Measurements from ENCODE around the gene UIMC1.
"Not testable (repeated sequence)": the region's sequence is repeated elsewhere in the genome, so short reads cannot be mapped to it uniquely, and the experiment has no call there.

UIMC1 gene

DNA sequence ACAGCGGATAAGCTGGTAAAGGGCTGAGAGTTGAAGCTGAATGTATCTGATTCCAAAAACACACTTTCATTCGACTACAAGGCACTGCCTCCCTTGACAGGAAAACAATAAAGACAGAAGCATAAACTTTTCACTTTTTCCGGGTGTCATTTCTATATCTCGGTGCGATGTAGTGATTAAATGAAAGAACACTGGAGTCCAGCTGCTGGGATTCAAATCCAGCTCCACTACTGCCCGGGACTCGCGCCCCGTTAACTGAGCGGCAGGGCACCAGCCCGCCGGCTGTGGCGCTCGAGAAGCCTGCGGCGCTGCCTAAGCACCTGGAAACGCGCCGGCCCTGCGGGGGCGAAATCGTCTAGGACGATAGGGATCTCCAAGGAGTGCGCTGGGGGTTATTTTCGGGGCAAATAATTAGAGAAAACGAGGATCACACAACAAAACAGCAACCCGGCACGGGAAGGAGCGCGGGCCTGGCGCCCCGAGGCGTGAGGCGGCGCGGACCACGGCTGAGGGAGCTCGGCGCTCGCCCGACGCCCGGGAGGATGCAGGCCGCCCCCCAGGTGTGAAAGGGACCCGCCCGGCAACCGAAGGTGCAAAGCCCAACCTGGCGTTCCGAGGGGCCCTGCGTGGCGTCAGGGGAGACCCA lies 837 bp downstream of the UIMC1 start:
- no peak for FAIRE-seq

DNA sequence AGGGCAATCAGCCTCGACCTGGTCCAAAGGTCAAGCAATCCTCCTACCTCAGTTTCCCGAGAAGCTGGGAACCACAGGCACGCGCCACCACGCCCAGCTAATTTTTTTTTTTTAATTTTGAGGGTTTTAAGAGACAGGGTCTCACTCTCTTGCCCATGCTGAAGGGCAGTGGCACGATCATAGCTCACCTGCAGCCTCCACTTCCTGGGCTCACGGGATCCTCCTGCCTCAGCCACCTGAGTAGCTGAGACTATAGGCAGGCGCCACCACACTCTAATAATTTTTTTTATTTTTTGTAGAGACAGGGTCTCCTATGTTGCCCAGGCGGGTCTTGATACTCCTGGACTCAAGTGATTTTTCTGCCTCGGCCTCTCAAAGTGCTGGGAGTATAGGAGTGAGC lies 1.6 kb downstream of the UIMC1 start:
- no peak for FAIRE-seq

DNA sequence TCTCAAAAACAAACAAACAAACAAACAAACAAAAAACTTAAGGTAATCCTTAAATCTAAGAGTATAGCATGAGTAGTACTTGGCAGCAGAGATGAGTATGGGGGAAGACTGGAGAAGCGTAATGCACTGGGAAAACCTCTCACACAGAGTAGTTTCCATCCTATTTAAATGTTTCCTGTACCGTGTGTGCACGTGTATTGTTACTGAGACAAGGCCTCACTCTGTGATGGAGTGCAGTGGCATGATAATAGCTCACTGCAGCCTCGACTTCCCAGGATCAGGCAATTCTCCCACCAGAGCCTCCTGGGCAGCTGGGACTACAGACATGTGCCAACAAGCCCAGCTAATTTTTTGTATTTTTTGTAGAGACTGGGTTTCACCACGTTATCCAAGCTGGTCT lies 2.9 kb downstream of the UIMC1 start:
- no peak for FAIRE-seq

DNA sequence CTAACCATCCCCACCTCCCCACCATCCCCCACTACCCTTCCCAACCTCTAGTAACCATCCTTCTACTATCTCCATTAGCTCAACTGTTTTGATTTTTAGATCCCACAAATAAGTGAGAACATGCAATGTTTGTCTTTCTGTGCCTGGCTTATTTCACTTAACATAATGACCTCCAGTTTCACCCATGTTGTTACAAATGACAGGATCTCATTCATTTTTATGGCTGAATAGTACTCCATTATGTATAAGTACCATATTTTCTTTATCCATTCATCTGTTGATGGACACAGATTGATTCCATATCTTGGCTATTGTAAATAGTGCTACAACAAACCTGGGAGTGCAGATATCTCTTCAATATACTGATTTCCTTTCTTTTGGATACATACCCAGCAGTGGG lies 7.1 kb downstream of the UIMC1 start:
- FAIRE-seq, result not testable (repeated sequence)

DNA sequence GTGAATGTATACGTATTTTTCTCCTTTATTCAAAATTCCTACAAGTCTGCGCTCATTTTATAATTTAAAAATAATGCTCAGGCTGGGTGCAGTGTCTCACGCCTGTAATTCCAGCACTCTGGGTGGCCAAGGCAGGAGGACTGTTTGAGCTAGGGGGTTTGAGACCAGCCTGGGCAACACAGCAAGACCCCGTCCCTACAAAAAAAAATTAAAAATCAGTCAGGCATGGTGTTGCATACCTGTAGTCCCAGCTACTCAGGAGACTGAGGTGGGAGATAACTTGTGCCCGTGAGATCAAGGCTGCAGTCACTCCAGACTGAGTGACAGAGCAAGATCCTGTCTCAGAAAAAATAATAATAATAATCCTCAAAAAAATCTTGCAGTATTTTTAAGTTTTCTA lies 7.8 kb downstream of the UIMC1 start:
- no peak for FAIRE-seq

DNA sequence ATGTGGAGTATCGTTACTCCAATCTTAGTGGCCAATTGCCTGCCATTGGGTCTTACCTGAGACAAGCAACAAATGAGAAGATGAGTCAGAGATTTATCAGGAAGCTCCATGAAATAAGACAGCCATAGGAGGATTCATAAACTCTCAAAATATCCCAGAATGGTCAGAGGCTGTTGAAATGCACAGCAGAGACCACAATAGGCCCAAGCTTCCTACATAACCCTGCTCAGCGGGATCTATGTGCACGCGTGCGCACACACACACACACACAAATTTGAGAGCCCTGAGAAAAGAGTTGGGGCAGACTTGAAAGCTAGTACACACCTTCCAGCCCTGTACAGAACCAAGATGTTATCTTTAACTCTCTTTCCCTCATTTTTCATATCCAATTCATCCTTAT lies 9.8 kb downstream of the UIMC1 start:
- no peak for FAIRE-seq

DNA sequence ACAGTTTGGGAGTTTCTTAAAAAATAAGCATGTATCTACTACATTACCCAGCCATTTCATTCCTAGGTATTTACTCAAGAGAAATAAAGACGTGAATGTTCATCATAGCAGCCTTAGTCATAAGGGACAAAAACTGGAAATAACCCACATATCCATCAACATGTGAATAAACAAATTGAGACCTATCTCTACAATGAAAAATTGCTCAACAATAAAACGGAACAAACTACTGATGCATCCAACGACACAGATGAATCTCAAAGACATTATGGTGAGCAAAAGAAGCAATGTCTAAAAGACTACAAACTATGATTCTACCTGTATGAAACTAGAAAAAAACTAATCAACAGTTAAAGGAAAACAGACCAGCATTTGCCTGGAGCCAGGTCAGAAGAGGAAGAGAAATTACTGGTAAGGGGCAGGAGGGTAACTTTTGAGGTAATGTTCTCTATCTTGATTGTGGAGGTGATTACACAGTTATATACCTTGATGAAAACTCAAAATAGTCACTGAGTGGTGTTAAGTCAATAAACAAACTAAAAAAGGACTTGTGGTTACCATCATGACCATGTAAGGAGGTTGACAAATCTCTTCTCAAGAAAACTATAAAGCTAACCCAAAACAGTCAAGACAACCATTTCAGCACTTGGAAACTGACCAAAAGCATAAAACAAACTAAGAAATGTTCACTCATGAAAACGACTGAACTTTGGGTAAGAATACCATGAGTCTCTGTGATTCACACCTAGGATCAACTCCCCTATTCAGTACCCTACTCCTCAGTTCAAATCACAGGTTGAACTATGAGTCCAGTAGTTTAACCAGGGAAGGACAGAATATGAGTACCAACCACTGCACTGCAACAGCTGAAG lies 10.4 kb downstream of the UIMC1 start:
- FAIRE-seq, result no peak

DNA sequence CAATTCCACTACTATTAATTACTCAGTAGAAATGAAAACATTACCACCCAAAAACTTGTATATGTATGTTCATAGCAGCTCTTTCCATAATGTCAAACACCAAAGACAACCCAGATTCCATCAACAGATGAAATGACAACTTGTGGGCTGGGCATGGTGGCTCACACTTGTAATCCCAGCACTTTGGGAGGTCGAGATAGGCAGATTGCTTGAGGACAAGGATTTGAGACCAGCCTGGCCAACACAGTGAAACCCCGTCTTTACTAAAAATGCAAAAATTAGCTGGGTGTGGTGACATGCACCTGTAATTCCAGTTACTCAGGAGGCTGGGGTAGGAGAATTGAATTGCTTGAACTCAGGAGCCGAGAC lies 11.5 kb downstream of the UIMC1 start:
- FAIRE-seq, result no peak

DNA sequence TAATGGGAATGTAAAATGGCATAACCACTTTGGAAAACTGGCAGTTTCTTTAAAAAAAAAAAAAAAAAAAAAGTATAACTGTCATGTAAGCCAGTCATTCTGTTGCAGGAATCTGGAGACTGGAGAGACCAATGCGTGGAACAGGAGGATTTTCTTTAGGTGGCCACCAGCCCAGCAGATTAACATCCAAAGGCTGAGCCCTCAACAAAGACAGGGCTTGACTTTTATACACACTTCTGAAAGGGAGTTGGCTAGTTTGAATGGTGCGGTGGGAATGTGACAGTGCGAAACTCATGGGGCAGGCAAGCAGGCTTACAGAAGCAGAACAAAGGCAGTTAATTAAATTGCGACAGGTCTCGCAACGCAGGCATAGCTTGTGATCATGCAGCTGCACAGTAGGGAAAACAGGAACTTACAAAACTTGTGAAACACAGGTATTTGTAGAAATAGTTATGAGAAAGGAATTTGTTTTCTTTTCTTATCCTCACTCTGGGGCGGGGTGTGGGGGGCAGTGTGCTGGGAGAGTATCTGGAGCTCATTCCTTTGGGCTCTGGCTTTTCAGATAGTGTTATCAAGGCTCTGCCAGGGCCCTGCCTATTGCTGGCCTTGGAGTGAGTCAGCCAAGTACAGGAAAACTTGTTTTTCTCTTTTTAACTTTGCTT lies 12.0 kb downstream of the UIMC1 start:
- no peak for FAIRE-seq

DNA sequence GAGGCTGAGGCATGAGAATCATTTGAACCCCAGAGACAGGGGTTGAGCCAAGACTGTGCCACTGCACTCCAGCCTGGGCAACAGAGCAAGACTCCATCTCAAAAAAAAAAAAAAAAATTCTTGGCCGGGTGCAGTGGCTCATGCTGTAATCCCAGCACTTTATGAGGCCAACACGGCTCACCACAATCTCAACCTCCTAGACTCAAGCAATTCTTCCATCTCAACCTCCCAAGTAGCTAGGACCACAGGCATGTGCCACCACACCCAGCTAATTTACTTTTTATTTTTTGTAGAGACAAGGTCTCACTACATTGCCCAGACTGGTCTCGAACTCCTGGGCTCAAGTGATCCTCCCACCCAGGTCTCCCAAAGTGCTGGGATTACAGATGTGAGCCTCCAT lies 13.5 kb downstream of the UIMC1 start:
- not testable (repeated sequence) for FAIRE-seq

DNA sequence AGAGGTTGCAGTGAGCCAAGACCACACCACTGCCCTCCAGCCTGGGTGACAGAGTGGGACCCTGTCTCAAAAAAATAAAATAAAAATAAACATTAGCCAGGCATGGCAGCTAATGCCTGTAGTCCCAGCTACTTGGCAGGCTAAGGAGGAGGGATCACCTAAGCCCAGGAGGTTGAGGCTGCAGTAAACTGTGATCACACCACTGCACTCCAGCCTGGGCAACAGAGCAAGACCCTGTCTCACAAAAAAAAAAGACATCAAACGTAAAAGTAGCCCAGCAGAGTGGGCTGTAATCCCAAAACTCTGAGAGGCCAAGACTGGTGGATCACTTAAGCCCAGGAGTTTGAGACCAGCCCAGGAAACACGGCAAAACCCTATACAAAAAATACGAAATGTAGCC lies 19.0 kb downstream of the UIMC1 start:
- no peak for FAIRE-seq

DNA sequence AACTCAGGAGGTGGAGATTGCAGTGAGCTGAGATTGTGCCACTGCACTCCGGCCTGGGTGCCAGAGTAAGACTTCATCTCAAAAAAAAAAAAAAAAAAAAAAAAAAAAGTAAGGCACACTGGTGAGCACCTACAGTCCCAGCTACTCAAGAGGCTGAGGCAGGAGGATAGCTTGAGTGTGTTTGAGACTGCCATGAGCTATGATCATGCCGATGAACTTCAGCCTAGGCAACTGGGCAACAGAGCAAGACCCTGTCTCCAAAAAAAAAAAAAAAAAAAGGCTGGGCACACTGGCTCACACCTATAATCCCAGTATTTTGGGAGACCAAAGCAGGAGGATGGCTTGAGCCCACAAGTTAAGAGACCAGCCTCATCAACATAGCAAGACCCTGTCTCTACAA lies 20.3 kb downstream of the UIMC1 start:
- no peak for FAIRE-seq

DNA sequence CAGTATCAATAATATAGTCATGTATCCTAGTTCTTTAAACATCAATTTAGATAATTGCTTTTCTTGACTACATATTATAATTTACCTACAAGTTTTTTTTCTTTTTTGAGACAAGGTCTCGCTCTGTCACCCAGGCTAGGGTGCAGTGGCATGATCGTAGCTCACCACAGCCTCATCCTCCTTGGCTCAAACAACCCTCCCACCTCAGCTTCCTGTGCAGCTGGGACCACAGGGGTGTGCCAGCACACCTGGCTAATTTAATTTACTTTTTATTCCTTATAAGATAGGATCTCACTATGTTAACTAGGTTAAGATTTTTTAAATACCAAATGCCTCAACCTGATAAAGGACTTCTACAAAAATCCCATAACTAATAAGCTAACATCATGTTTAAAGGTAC lies 21.1 kb downstream of the UIMC1 start:
- no peak for FAIRE-seq

DNA sequence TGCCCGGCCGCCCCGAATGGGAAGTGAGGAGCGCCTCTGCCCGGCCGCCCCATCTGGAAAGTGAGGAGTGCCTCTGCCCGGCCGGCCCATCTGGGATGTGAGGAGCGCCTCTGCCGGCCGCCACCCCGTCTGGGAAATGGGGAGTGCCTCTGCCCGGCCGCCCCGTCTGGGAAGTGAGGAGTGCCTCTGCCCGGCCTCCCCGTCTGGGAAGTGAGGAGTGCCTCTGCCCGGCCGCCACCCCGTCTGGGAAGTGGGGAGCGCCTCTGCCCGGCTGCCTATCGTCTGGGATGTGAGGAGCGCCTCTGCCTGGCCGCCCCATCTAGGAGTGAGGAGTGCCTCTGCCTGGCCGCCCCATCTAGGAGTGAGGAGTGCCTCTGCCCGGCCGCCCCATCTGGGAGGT lies 22.4 kb downstream of the UIMC1 start:
- not testable (repeated sequence) for FAIRE-seq

DNA sequence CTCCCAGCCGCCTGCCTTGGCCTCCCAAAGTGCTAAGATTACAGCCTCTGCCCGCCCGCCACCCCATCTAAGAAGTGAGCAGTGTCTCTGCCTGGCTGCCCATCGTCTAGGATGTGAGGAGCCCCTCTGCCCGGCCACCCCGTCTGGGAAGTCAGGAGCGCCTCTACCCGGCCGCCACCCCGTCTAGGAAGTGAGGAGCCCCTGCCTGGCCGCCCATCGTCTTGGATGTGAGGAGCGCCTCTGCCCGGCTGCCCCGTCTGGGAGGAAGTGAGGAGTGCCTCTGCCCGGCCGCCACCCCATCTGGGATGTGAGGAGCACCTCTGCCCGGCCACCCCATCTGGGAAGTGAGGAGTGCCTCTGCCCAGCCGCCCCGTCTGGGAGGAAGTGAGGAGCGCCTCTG lies 23.0 kb downstream of the UIMC1 start:
- FAIRE-seq, result not testable (repeated sequence)

DNA sequence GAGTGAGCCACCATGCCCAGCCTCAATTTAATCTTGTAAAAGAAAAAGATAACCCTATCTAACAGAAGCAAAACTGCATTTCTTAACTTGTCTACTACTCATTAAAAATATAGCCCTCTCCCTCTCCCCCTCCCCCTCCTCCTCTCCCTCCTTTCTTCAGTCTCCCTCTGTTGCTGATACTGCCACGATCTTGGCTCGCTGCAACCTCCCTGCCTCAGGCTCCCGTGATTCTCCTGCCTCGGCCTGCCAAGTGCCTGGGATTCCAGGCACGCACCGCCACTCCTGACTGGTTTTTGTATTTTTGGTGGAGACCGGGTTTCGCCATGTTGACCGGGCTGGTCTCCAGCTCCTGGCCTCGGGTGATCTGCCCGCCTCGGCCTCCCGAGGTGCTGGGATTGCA lies 23.5 kb downstream of the UIMC1 start:
- FAIRE-seq, result not testable (repeated sequence)

DNA sequence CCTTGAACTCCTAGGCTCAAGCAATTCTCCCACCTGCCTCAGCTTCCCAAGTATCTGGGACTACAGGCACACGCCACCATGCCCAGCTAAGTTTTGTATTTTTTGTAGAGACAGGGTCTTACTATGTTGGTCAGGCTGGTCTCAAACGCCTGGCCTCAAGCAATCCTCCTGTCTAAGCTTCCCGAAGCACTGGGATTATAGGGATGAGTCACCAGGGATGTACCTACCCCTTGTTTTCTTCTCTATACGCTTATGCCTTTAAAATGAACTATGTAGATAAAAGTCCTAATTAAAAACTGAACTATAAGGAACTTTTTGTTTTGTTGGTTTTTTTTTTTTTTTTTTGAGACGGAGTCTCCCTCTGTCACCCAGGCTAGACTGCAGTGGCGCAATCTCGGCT lies 25.8 kb downstream of the UIMC1 start:
- no peak for FAIRE-seq

DNA sequence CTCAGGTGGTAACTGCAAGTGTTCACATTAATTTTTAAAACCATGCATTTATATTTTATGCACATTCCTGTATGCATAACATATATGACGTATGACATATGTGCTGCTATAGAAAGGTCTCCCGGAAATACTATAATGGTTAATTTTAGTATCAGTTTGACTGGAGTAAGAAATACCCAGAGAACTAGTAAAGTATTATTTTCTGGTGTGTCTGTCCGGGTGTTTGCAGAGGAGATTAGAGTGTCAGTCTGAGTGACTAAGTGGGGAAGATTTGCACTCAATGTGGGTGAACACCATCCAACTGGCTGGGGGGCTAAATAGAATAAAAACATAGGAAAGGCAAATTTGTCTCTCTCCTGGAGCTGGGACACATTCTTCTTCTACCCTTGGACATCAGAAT lies 26.9 kb downstream of the UIMC1 start:
- FAIRE-seq, result no peak

DNA sequence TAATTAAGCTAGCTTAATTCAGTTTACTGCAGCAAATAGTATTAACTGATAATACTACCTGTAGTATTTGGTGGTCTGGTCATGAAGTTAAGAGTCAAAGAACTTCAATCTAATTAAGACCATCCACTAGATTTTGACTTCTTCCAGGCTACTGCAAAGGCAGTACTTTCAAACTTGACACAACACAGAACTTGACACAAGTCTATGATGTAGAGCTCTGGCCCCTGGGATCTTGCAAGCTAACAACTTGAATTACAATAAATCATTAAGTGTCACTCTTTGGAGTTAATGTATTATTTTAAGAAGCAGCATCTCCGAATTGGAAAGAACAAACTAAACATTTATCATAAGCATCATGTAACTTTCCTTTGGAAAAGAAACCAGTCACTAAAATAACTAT lies 40.9 kb downstream of the UIMC1 start:
- FAIRE-seq, result no peak

DNA sequence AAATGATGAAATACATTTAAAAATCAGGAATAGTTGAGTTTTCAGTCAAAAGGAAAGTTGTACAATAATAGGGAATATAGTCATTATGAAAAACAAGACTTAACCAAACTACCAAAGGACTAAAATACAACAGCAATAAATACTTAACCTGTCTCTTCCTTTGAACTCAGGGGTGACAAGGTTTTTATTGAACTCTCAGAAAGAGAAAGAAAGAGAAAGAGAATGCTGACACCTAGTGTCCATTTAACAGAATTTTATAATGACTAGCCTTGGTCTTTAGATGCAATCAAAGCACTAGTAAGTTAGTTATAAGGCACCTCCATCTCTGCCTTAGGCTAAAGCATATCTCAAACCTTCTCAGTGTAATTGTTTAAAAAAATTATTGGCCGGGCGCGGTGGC lies 47.5 kb downstream of the UIMC1 start:
- no peak for FAIRE-seq

DNA sequence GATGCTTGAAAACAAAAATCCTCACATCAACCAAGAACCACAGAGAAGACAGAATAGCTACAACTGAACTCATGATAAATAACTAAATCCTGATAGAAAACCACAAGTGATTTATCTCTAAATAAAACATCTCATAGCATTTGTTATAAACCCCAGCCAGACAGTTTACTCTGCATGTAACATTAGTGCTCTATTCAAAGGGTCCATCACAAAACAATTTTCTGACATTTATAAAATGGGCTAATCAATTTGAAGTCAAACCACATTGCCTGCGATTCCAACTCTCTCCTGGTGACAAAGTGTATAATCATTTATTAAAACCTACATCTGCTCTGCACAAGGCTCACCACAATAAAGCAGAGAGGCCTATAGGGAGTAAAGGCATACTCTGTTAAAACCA lies 49.8 kb downstream of the UIMC1 start:
- no peak for FAIRE-seq

DNA sequence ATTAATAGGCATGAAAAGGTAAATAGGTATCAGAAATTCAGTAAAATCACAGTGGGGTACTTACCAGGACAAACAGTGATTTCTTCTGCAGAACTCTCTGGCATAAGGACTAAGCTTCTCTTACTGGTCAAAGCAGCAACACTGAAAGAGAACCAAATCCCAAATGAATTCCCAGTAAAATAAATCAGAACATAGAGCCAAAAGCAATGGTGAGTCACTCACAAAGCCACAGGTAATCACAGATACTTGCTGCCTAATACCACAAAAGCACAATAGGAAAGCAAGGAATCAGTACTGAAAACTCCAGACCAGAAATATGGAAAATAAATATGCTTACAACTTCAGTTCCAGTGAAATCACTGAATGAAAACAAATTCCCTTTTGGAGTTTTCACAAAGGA lies 50.7 kb downstream of the UIMC1 start:
- FAIRE-seq, result no peak

DNA sequence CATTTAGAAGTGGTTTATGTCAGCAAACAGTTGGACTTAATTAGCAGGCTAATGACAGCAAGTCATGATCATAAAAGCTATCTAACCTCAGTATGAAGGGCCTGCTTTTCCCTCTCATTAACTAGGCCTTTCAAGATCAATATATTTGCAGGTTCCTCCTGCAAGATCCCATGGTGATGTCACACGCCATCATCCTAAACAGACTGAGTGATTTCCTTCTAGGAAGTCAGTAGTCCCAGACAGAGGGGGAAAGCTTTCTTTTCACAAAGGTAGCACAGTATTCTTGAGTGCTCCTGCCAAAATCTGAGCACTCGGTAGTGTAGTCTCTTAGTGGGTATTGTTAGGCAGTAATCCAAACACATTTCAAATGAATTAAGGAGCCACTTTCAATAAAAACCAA lies 52.5 kb downstream of the UIMC1 start:
- FAIRE-seq, result no peak

DNA sequence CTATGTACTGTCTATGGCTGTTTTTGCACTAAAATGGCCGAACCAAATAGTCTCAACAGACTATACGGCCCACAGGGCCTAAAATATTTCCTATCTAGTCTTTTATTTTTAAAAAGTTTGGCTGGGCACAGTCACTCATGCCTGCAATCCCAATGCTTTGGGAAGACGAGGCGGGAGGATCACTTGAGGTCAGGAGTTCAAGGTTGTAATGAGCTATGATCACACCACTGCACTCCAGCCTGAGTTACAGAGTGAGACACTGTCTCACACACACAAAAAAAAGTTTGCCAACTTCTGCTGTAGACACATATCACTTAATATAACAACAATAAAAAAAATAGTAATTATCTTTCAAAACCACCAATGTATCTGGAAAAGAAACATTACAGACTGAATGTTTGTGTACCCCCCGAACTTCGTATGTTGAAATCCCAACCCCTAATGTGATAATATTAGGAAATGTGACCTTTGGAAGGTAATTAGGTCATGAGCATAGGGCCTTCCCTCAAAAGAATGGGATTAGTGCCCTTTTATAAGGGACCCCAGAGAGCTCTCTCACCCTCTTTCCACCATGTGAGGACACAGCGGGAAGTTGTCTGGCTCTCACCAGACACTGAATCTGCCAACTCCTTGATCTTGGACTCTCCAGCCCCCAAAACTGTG lies 53.9 kb downstream of the UIMC1 start:
- FAIRE-seq, result no peak

Data from colon (tissue), 2 donors.